OCI-LY1 (cell line): Measurements from ENCODE around the gene CWF19L2.

Experiments
- H2AFZ ChIP-seq: fragments of 200-600 bp; sonication (generic), shearing (Covaris generic); 2 replicates; pipeline ENCODE4 v1.6.0; 2014; ENCODE audit warnings: antibody characterized with exemption, mild to moderate bottlenecking, low read length
- H3F3A ChIP-seq: fragments of 200-600 bp; sonication (generic), shearing (Covaris generic); 2 replicates; pipeline ENCODE4 v1.6.0; 2014; ENCODE audit warnings: mild to moderate bottlenecking, antibody characterized with exemption, low read length, moderate library complexity; ENCODE audit not compliant: insufficient read depth
- H3K27ac ChIP-seq: fragments of 200-600 bp; sonication (generic); 2 replicates; pipeline ENCODE4 v1.5.1; 2014; ENCODE audit warnings: low read length, mixed run types, mild to moderate bottlenecking, low read depth; ENCODE audit not compliant: poor library complexity, severe bottlenecking
- H3K27me3 ChIP-seq: fragments of 200-600 bp; sonication (generic); 2 replicates; pipeline ENCODE4 v1.6.0; 2014; ENCODE audit warnings: antibody characterized with exemption, mild to moderate bottlenecking, low read length, moderate library complexity; ENCODE audit not compliant: insufficient read depth
- H3K36me3 ChIP-seq: fragments of 200-600 bp; sonication (generic); 2 replicates; pipeline ENCODE4 v1.6.1; 2014; ENCODE audit warnings: mild to moderate bottlenecking, antibody characterized with exemption, low read length, moderate library complexity, mixed read lengths; ENCODE audit not compliant: insufficient read depth
- H3K4me1 ChIP-seq: fragments of 200-600 bp; sonication (generic); 2 replicates; pipeline ENCODE4 v1.5.1; 2014; ENCODE audit warnings: mild to moderate bottlenecking, low read length, moderate library complexity; ENCODE audit not compliant: insufficient read depth, severe bottlenecking
- H3K4me2 ChIP-seq: fragments of 200-600 bp; sonication (generic), shearing (Covaris generic); 2 replicates; pipeline ENCODE4 v1.6.1; 2014; ENCODE audit warnings: low read length
- H3K4me3 ChIP-seq: fragments of 200-600 bp; sonication (generic); 2 replicates; pipeline ENCODE4 v1.5.1; 2014; ENCODE audit warnings: low read length, low read depth, mild to moderate bottlenecking, mixed read lengths; ENCODE audit not compliant: poor library complexity, severe bottlenecking
- H3K79me2 ChIP-seq: fragments of 200-600 bp; shearing (Covaris generic); 2 replicates; pipeline ENCODE4 v1.6.1; 2016; ENCODE audit warnings: mixed run types, low read length, mixed read lengths; ENCODE audit not compliant: insufficient read depth
- H3K9ac ChIP-seq: fragments of 200-600 bp; sonication (generic), shearing (Covaris generic); 2 replicates; pipeline ENCODE4 v1.6.1; 2014; ENCODE audit warnings: mild to moderate bottlenecking, low read length, mixed read lengths
- H3K9me2 ChIP-seq: fragments of 200-600 bp; sonication (generic), shearing (Covaris generic); 2 replicates; pipeline ENCODE4 v1.6.1; 2014; ENCODE audit warnings: low read depth, mild to moderate bottlenecking, low read length, mixed read lengths
- H3K9me3 ChIP-seq: fragments of 200-600 bp; shearing (Covaris generic); 2 replicates; pipeline ENCODE4 v1.6.1; 2014; ENCODE audit warnings: low read length, mixed read lengths
- H4K20me1 ChIP-seq: fragments of 200-600 bp; sonication (generic), shearing (Covaris generic); 2 replicates; pipeline ENCODE4 v1.6.0; 2016; ENCODE audit warnings: mild to moderate bottlenecking, low read length; ENCODE audit not compliant: insufficient read depth
- EZH2 ChIP-seq: fragments of 200-600 bp; sonication (generic), shearing (Covaris generic); IDR thresholded peaks from 2 replicates; pipeline ENCODE4 v1.8.0; 2017; ENCODE audit warnings: borderline replicate concordance, mixed run types, mild to moderate bottlenecking, antibody characterized with exemption, low read length, moderate library complexity, mixed read lengths
- TF ChIP-seq, protein P1 (sequence below): fragments of 200-600 bp; sonication (generic), shearing (Covaris generic); IDR thresholded peaks from 2 replicates; pipeline ENCODE4 v1.5.1; 2017; ENCODE audit warnings: mild to moderate bottlenecking, antibody characterized with exemption, low read length, moderate library complexity, mixed read lengths

CWF19L2 gene

DNA sequence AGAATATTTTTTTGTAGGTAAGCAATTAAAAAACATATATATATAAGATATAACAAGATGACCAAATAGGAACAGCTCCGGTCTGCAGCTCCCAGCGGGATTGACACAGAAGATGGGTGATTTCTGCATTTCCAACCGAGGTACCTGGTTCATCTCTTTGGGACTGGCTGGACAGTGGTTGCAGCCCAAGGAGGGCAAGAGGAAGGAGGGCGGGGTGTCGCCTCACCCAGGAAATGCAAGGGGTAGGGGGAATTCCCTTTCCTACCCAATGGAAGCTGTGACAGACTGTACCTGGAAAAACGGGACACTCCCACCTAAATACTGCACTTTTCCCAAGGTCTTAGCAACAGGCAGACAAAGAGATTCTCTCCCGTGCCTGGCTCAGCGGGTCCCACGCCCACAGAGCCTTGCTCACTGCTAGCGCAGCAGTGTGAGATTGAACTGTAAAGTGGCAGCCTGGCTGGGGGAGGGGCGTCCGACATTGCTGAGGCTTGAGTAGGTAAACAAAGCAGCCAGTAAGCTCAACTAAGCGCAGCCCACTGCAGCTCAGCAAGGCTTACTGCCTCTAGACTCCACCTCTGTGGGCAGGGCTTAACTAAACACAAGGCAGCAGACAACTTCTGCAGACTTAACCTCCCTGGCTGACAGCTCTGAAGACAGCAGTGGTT is 163.8 kb downstream of the CWF19L2 start:
- Histone ChIP-seq H3K27ac (no peak overlapping the region), H3K27me3 (no peaks in the 10 kb centered on the region), H3K4me3 (no peak overlapping the region), H2AFZ (no peak overlapping the region), H3K4me2 (no peak overlapping the region), H3K9me3 (no peaks in the 10 kb centered on the region), H3K9me2 (no peaks in the 10 kb centered on the region), H3K36me3 (no peaks in the 10 kb centered on the region), H3F3A (no peaks in the 10 kb centered on the region), H4K20me1 (no peaks in the 10 kb centered on the region), H3K4me1 (no peaks in the 10 kb centered on the region), H3K9ac (no peak overlapping the region), H3K79me2 (no peaks in the 10 kb centered on the region)
- TF ChIP-seq, protein P1, sequence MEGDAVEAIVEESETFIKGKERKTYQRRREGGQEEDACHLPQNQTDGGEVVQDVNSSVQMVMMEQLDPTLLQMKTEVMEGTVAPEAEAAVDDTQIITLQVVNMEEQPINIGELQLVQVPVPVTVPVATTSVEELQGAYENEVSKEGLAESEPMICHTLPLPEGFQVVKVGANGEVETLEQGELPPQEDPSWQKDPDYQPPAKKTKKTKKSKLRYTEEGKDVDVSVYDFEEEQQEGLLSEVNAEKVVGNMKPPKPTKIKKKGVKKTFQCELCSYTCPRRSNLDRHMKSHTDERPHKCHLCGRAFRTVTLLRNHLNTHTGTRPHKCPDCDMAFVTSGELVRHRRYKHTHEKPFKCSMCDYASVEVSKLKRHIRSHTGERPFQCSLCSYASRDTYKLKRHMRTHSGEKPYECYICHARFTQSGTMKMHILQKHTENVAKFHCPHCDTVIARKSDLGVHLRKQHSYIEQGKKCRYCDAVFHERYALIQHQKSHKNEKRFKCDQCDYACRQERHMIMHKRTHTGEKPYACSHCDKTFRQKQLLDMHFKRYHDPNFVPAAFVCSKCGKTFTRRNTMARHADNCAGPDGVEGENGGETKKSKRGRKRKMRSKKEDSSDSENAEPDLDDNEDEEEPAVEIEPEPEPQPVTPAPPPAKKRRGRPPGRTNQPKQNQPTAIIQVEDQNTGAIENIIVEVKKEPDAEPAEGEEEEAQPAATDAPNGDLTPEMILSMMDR, result no peak
- no peak for TF ChIP-seq EZH2

- Histone ChIP-seq H3K9me2 (no peaks in the 10 kb centered on the region), H3K4me1 (no peaks in the 10 kb centered on the region), H4K20me1 (no peaks in the 10 kb centered on the region), H2AFZ (no peak overlapping the region), H3K27ac (no peak overlapping the region), H3F3A (no peaks in the 10 kb centered on the region), H3K27me3 (no peaks in the 10 kb centered on the region), H3K4me3 (no peak overlapping the region), H3K36me3 (no peaks in the 10 kb centered on the region), H3K9ac (no peak overlapping the region), H3K79me2 (no peaks in the 10 kb centered on the region), H3K4me2 (no peak overlapping the region), H3K9me3 (no peaks in the 10 kb centered on the region)
- TF ChIP-seq EZH2, result no peak
- TF ChIP-seq, protein P1, result no peak
These were observed 175.4 kb downstream of the CWF19L2 start for GRCh38 chr11:107282195-107282594.
